Spleen (tissue), 11 donors: ENCODE data around the gene TNP2. TPM values are rescaled to one million over a fixed set of nuclear protein-coding genes. Genes with fewer than 3 reads are reported as not detected.

Experiments used
- DNase-seq: peaks from one replicate; pipeline ENCODE4 v3.0.0-alpha.2; 2020
- H3K27ac ChIP-seq, 8 donors: fragments of 200-600 bp; sonication (generic) in 7 of 8; 1 replicate in 4 of 8; 2 replicates in 4 of 8; pipeline versions ENCODE4 v1.5.0 to v1.8.0; 2016 to 2021; ENCODE audit warnings: inconsistent platforms in 4 of 8, mild to moderate bottlenecking in 4 of 8, moderate library complexity in 1 of 8
- H3K27me3 ChIP-seq, 7 donors: fragments of 200-600 bp; sonication (generic) in 6 of 7; replicated peaks in 1 of 7; 1 replicate in 4 of 7; 2 replicates in 3 of 7; pipeline versions ENCODE4 v1.5.0 to v1.8.0; 2016 to 2021; ENCODE audit warnings: inconsistent platforms in 3 of 7, mild to moderate bottlenecking in 1 of 7
- H3K36me3 ChIP-seq, 6 donors: fragments of 200-600 bp; sonication (generic) in 5 of 6; 1 replicate in 4 of 6; 2 replicates in 2 of 6; pipeline versions ENCODE4 v1.5.0 to v1.8.0; 2016 to 2021; ENCODE audit warnings: inconsistent platforms in 2 of 6
- H3K4me1 ChIP-seq, 6 donors: fragments of 200-600 bp; sonication (generic) in 5 of 6; 1 replicate in 3 of 6; 2 replicates in 3 of 6; pipeline versions ENCODE4 v1.5.0 to v1.8.0; 2016 to 2021; ENCODE audit warnings: inconsistent platforms in 3 of 6
- H3K4me3 ChIP-seq, 8 donors: fragments of 200-600 bp; sonication (generic) in 7 of 8; 1 replicate in 4 of 8; 2 replicates in 4 of 8; pipeline versions ENCODE4 v1.5.0 to v1.8.0; 2016 to 2021; ENCODE audit warnings: inconsistent platforms in 4 of 8, mild to moderate bottlenecking in 4 of 8, moderate library complexity in 2 of 8
- H3K9me3 ChIP-seq, 8 donors: fragments of 200-600 bp; sonication (generic) in 7 of 8; 1 replicate in 4 of 8; 2 replicates in 4 of 8; pipeline versions ENCODE4 v1.5.0 to v1.8.0; 2016 to 2021; ENCODE audit warnings: inconsistent platforms in 4 of 8
- POLR2A ChIP-seq, 3 donors: fragments of 450-650 bp; IDR thresholded peaks; one replicate each; pipeline ENCODE4 v1.5.1; 2017; ENCODE audit warnings: antibody characterized with exemption in 3 of 3, mild to moderate bottlenecking in 1 of 3
- POLR2AphosphoS5 ChIP-seq, 3 donors: sonication (generic); formaldehyde crosslinking; IDR thresholded peaks; one replicate each; pipeline ENCODE4 v1.5.1; 2017; ENCODE audit warnings: antibody characterized with exemption in 3 of 3
- whole genome bisulfite sequencing, 5 donors: extraction: QIAGEN DNeasy Blood & Tissue Kit in 3 of 5; methylation state at CpG; one replicate each; pipeline versions ENCODE4 v1.1.5 to v1.1.7; 2013 to 2018; 5-methylcytosine and 5-hydroxymethylcytosine counted together
- intact Hi-C: fragments of 100-400 bp; cut with DNase I; formaldehyde crosslinking; loops from one replicate; pipeline ENCODE4 v1.15.0; 2023; ENCODE audit warnings: low total_unique reads
- polyA plus RNA-seq, 3 donors: library from polyadenylated mRNA; stranded (reverse); fragments of 200-250 nt; gene quantifications; one replicate each; pipeline ENCODE4 v1.2.1, GENCODE V29; 2013
- total RNA-seq, 7 donors: library from RNA; depleted of rRNA in 3 of 7; stranded (reverse); fragments of >200 nt in 3 of 7; fragmentation: NEBNext Ultra II Directional in 4 of 7; extraction: Animal tissue kit (Norgen Biotek cat#: 25700) in 4 of 7; gene quantifications; one replicate each; pipeline versions ENCODE4 v1.1.0 to v1.2.1, GENCODE V29; 2016 to 2021
- TF ChIP-seq, protein P1 (sequence below), 11 experiments: fragments of 200-600 bp in 7 of 11; fragments of 450-650 bp in 4 of 11; sonication (generic) in 4 of 11; IDR thresholded peaks in 8 of 11; conservative IDR thresholded peaks in 3 of 11; 1 replicate in 7 of 11; 2 replicates in 4 of 11; pipeline versions ENCODE4 v1.4.0 to v1.8.0; 2016 to 2021; ENCODE audit warnings: antibody characterized with exemption in 11 of 11, inconsistent platforms in 4 of 11, mild to moderate bottlenecking in 1 of 11
- donor health status: healthy with polysubstance abuse.
- donor health status: DM: no; HTN: no; CAD: no; lungs with moderate emphysema.
- donor health status: DM: no; HTN: no; CAD: no.
- donor health status: Bipolar disorder and iron deficiency.
- donor health status: healthy.
- donor health status: DM: no; HTN: no; CAD: no.
- donor health status: DM: yes; HTN: yes; CAD: no.

TNP2 gene
- total and polyA plus RNA-seq, 10 donors = not detected

GRCh38 chr16:11314309-11314894, 45.3 kb upstream of the TNP2 start:
- peaks cover 15 to 56% (median 39%) of the 10 kb centered on the region in 6 donors for H3K4me1 ChIP-seq
- no peak overlapping the region for H3K27ac ChIP-seq
- TF ChIP-seq, protein P1, sequence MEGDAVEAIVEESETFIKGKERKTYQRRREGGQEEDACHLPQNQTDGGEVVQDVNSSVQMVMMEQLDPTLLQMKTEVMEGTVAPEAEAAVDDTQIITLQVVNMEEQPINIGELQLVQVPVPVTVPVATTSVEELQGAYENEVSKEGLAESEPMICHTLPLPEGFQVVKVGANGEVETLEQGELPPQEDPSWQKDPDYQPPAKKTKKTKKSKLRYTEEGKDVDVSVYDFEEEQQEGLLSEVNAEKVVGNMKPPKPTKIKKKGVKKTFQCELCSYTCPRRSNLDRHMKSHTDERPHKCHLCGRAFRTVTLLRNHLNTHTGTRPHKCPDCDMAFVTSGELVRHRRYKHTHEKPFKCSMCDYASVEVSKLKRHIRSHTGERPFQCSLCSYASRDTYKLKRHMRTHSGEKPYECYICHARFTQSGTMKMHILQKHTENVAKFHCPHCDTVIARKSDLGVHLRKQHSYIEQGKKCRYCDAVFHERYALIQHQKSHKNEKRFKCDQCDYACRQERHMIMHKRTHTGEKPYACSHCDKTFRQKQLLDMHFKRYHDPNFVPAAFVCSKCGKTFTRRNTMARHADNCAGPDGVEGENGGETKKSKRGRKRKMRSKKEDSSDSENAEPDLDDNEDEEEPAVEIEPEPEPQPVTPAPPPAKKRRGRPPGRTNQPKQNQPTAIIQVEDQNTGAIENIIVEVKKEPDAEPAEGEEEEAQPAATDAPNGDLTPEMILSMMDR (IDR thresholded peaks at IDR 0.05 in 8 of 11, conservative IDR thresholded peaks at IDR 0.05 in 3 of 11) = no peak
- no peak for TF ChIP-seq POLR2A (IDR thresholded peaks at IDR 0.05)
- no peak for TF ChIP-seq POLR2AphosphoS5 (IDR thresholded peaks at IDR 0.05)
- DNase-seq = no peak
- H3K9me3 ChIP-seq = no peaks in the 10 kb centered on the region
- no peaks in the 10 kb centered on the region for H3K27me3 ChIP-seq
- 93 to 98% (median 95%) methylated on average over 6 to 8 of the region's 8 CpGs for WGBS, 5 donors
- intact Hi-C loops = no loop called here
- no peak overlapping the region for H3K4me3 ChIP-seq
- no peaks in the 10 kb centered on the region for H3K36me3 ChIP-seq

GRCh38 chr16:11313493-11314308, 44.6 kb upstream of the TNP2 start:
- TF ChIP-seq POLR2A (IDR thresholded peaks at IDR 0.05) = no peak
- no peak for TF ChIP-seq POLR2AphosphoS5 (IDR thresholded peaks at IDR 0.05)
- TF ChIP-seq, protein P1 (IDR thresholded peaks at IDR 0.05 in 8 of 11, conservative IDR thresholded peaks at IDR 0.05 in 3 of 11) = no peak
- H3K27ac ChIP-seq = peak overlapping the region in 3 of 8 donors; percentile 64 to 88 (median 84)
- H3K9me3 ChIP-seq = no peaks in the 10 kb centered on the region
- no peak for DNase-seq
- no peaks in the 10 kb centered on the region for H3K27me3 ChIP-seq
- 83 to 97% (median 94%) methylated on average over 8 to 9 of the region's 9 CpGs for WGBS, 5 donors
- H3K36me3 ChIP-seq = no peaks in the 10 kb centered on the region
- intact Hi-C loops = no loop called here
- H3K4me1 ChIP-seq = peaks cover 19 to 63% (median 46%) of the 10 kb centered on the region in 6 donors
- no peak overlapping the region for H3K4me3 ChIP-seq

GRCh38 chr16:11312718-11313492, 43.8 kb upstream of the TNP2 start:
- TF ChIP-seq, protein P1 (IDR thresholded peaks at IDR 0.05 in 8 of 11, conservative IDR thresholded peaks at IDR 0.05 in 3 of 11) = no peak
- TF ChIP-seq POLR2A (IDR thresholded peaks at IDR 0.05) (no peak), POLR2AphosphoS5 (IDR thresholded peaks at IDR 0.05) (no peak)
- H3K27me3 ChIP-seq = no peaks in the 10 kb centered on the region
- H3K36me3 ChIP-seq = no peaks in the 10 kb centered on the region
- 60 to 70% (median 67%) methylated on average over 8 of the region's 8 CpGs for WGBS, 5 donors
- peak overlapping the region in 5 of 8 donors; percentile 14 to 88 (median 84) for H3K27ac ChIP-seq
- peaks cover 23 to 71% (median 53%) of the 10 kb centered on the region in 6 donors for H3K4me1 ChIP-seq
- H3K4me3 ChIP-seq = peak overlapping the region in 1 of 8 donors; percentile 15
- DNase-seq = no peak
- H3K9me3 ChIP-seq = no peaks in the 10 kb centered on the region
- intact Hi-C loops = no loop called here
